Gastroesophageal sphincter (tissue), 4 donors: Measurements from ENCODE around the gene API5. TPM values are rescaled to one million over a fixed set of nuclear protein-coding genes. Genes with fewer than 3 reads are reported as not detected.

ENCODE experiments used
- ATAC-seq: fragments of 150-250 bp; one replicate; pipeline ENCODE4 v1.9.1; 2016; ENCODE audit warnings: mild to moderate bottlenecking, moderate library complexity
- H3K27ac ChIP-seq, 4 donors: fragments of 200-600 bp; sonication (generic) in 3 of 4; 1 replicate in 3 of 4; 2 replicates in 1 of 4; pipeline ENCODE4 v1.5.1; 2016 to 2019
- H3K27me3 ChIP-seq: fragments of 200-600 bp; sonication (generic); one replicate; pipeline ENCODE4 v1.5.1; 2019
- H3K36me3 ChIP-seq, 2 donors: fragments of 200-600 bp; sonication (generic); one replicate each; pipeline ENCODE4 v1.5.1; 2019; ENCODE audit warnings: control low read depth in 1 of 2
- H3K4me1 ChIP-seq, 3 donors: fragments of 200-600 bp; sonication (generic); 1 replicate in 2 of 3; 2 replicates in 1 of 3; pipeline ENCODE4 v1.5.1; 2016 to 2019; ENCODE audit warnings: control low read depth in 2 of 3
- H3K4me3 ChIP-seq, 2 donors: fragments of 200-600 bp; sonication (generic); one replicate each; pipeline ENCODE4 v1.5.1; 2019; ENCODE audit warnings: mild to moderate bottlenecking in 1 of 2, moderate library complexity in 1 of 2
- H3K9me3 ChIP-seq, 3 donors: fragments of 200-600 bp; sonication (generic); one replicate each; pipeline ENCODE4 v1.5.1; 2017 to 2019; ENCODE audit warnings: control low read depth in 2 of 3
- CTCF ChIP-seq, 4 experiments: fragments of 200-600 bp in 2 of 4; fragments of 450-650 bp in 2 of 4; sonication (generic) in 1 of 4; IDR thresholded peaks; one replicate each; pipeline ENCODE4 v1.5.1; 2017 to 2019; ENCODE audit warnings: antibody characterized with exemption in 4 of 4, mild to moderate bottlenecking in 2 of 4, moderate library complexity in 2 of 4
- EP300 ChIP-seq: sonication (generic); formaldehyde crosslinking; IDR thresholded peaks from one replicate; pipeline ENCODE4 v1.6.1; 2017; ENCODE audit warnings: antibody characterized with exemption, mild to moderate bottlenecking
- POLR2A ChIP-seq, 2 donors: fragments of 450-650 bp; IDR thresholded peaks; one replicate each; pipeline ENCODE4 v1.6.1; 2017; ENCODE audit warnings: antibody characterized with exemption in 2 of 2, mild to moderate bottlenecking in 2 of 2, moderate library complexity in 1 of 2
- POLR2AphosphoS5 ChIP-seq: sonication (generic); formaldehyde crosslinking; IDR thresholded peaks from one replicate; pipeline ENCODE4 v1.6.1; 2017; ENCODE audit warnings: antibody characterized with exemption
- WGBS, 2 donors: methylation state at CpG; one replicate each; pipeline ENCODE4 v1.1.5; 2018; ENCODE audit warnings: low coverage in 1 of 2; 5-methylcytosine and 5-hydroxymethylcytosine counted together
- small RNA-seq, 4 donors: library from RNA; depleted of rRNA; stranded (forward); fragments of <200 nt; gene quantifications; one replicate each; pipeline ENCODE3, GENCODE V24; 2016
- total RNA-seq, 4 donors: library from RNA; depleted of rRNA; stranded (reverse); fragments of >200 nt; gene quantifications; one replicate each; pipeline ENCODE4 v1.1.0, GENCODE V29; 2016

API5 gene
- total RNA-seq, 4 donors from 2014 or later: 85.6 to 106 (median 105) TPM

GRCh38 chr11:43381802-43382201 lies 70.0 kb downstream of the API5 start:
- ATAC-seq: no peak
- 68 to 72% methylated on average over 2 of the region's 2 CpGs for WGBS, 2 donors
- H3K9me3 ChIP-seq: no peaks in the 10 kb centered on the region

DNA sequence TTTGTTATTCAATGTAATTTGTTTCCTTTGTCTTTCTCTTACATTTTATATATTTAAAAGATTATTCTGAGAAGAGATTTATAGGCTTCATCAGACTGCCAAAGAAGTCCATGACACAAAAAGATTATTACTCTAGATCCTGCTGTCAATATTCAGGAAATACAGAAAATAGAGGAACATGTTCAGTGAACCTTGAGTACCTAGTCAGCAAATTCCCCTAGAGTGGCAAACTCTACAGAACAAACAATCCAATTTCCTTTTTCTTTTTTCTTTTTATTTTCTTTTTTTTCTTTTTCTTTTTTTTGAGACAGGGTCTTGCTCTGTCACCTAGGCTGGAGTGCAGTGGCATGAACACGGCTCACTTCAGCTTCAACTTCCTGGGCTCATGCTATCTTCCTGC lies 70.8 kb downstream of the API5 start:
- ATAC-seq: no peak
- H3K27me3 ChIP-seq: no peaks in the 10 kb centered on the region
- 100% methylated on average over 1 of the region's 1 CpG; no CpG with 5 or more reads in 1 of the 2 donors for WGBS, 2 donors

More at GRCh38 chr11:43381802-43382201, 70.0 kb downstream of the API5 start:
- peaks cover 0 to 14% (median 0%) of the 10 kb centered on the region in 3 donors for H3K4me1 ChIP-seq
- peaks cover 0 to 44% of the 10 kb centered on the region in 2 donors for H3K36me3 ChIP-seq
- no peak overlapping the region for H3K4me3 ChIP-seq
- TF ChIP-seq POLR2A (IDR thresholded peaks at IDR 0.05): no peak
- no peak overlapping the region for H3K27ac ChIP-seq
- H3K27me3 ChIP-seq: no peaks in the 10 kb centered on the region

GRCh38 chr11:43384393-43384792 lies 72.6 kb downstream of the API5 start:
- ATAC-seq: no peak
- H3K4me3 ChIP-seq: no peak overlapping the region
- H3K9me3 ChIP-seq: no peaks in the 10 kb centered on the region
- TF ChIP-seq POLR2AphosphoS5 (no peak), POLR2A (IDR thresholded peaks at IDR 0.05) (no peak), EP300 (no peak), CTCF (IDR thresholded peaks at IDR 0.05) (no peak)
- peaks cover 0 to 52% of the 10 kb centered on the region in 2 donors for H3K36me3 ChIP-seq
- WGBS, 2 donors: 100% methylated on average over 1 to 5 of the region's 5 CpGs
- H3K4me1 ChIP-seq: no peaks in the 10 kb centered on the region
- no peaks in the 10 kb centered on the region for H3K27me3 ChIP-seq
- no peak overlapping the region for H3K27ac ChIP-seq

More for the DNA sequence above, 70.8 kb downstream of the API5 start:
- TF ChIP-seq POLR2AphosphoS5: no peak
- TF ChIP-seq EP300: no peak
- no peak for TF ChIP-seq POLR2A (IDR thresholded peaks at IDR 0.05)
- TF ChIP-seq CTCF (IDR thresholded peaks at IDR 0.05): no peak
- Histone ChIP-seq H3K27ac (no peak overlapping the region), H3K9me3 (no peaks in the 10 kb centered on the region), H3K4me1 (peaks cover 0 to 8% (median 0%) of the 10 kb centered on the region in 3 donors), H3K36me3 (peaks cover 0 to 50% of the 10 kb centered on the region in 2 donors), H3K4me3 (no peak overlapping the region)

DNA sequence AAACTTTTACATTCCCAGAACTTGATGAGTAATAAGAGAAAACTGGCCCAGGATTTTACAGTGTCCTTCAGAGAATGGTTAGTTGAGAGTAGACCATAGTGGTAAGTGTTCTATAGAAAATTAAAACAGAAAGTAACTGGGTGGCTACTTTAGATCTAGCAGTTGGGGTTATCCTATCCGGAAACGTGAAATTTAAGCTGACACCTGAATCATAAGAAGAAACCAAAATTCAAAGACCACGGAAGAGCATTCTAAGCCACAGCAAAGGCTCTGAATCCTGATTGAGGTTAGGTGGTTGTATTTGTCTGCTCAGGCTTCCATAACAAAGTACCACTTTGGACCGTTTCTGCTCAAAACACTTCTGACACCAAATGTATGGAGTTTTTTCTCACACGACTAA lies 80.9 kb downstream of the API5 start:
- peaks cover 2 to 88% of the 10 kb centered on the region in 2 donors for H3K36me3 ChIP-seq
- H3K4me1 ChIP-seq: peaks cover 0 to 11% (median 0%) of the 10 kb centered on the region in 3 donors
- H3K27ac ChIP-seq: no peak overlapping the region
- WGBS, 2 donors: 92 to 100% methylated on average over 2 to 5 of the region's 5 CpGs
- H3K4me3 ChIP-seq: no peak overlapping the region
- no peaks in the 10 kb centered on the region for H3K27me3 ChIP-seq
- no peaks in the 10 kb centered on the region for H3K9me3 ChIP-seq
- ATAC-seq: no peak
- TF ChIP-seq POLR2AphosphoS5: no peak
- TF ChIP-seq CTCF (IDR thresholded peaks at IDR 0.05): no peak
- no peak for TF ChIP-seq EP300
- TF ChIP-seq POLR2A (IDR thresholded peaks at IDR 0.05): no peak

DNA sequence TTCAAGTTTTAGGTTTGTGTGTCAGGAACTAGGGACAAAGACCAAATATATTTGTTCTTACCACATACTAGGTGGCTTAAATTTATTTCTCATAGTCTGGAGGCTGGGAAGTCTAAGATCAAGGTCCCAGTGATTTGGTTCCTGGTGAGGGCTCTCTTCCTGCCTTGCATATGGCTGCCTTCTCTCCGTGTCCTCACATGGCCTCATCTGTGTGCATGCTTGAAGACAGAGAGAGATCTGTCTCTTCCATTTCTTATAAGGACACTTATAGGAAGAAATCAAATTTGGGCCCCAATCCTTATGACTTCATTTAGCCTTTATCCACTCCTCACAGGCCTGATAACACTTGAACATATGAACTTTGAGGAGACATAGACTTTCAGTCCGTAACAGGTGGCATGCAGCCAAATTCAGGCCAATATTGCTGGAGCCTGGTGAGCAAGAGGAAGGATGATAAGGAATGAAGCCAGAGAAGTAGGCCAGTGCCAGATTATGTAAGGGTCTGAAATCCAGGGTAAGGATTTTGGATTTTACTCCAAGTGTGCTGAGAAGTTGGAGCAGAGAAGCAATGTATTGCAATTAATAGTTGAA lies 82.1 kb downstream of the API5 start:
- no peak for ATAC-seq
- 56 to 65% methylated on average over 2 of the region's 2 CpGs for WGBS, 2 donors
- no peaks in the 10 kb centered on the region for H3K9me3 ChIP-seq
- no peaks in the 10 kb centered on the region for H3K27me3 ChIP-seq
- no peak overlapping the region for H3K4me3 ChIP-seq
- H3K27ac ChIP-seq: no peak overlapping the region
- TF ChIP-seq EP300: no peak
- no peak for TF ChIP-seq CTCF (IDR thresholded peaks at IDR 0.05)
- no peak for TF ChIP-seq POLR2A (IDR thresholded peaks at IDR 0.05)
- TF ChIP-seq POLR2AphosphoS5: no peak
- peaks cover 0 to 11% (median 0%) of the 10 kb centered on the region in 3 donors for H3K4me1 ChIP-seq
- peaks cover 6 to 99% of the 10 kb centered on the region in 2 donors for H3K36me3 ChIP-seq

Small RNA genes lying within 50 kb of the gene (small RNA-seq; reads per million reads assigned to genes)
- gene RF00019: 0 reads per million in 4 donors

Other genes with a start within 250 kb of the API5 start
- gene TTC17, start 46.9 kb downstream of the API5 start, total RNA-seq: 100 to 1,000 TPM in 1 of 4 donors, 10 to 100 TPM in 3; 46.9 to 130 (median 78.1) TPM